Measurements from ENCODE around the gene MSH5. TPM values are rescaled to one million over a fixed set of nuclear protein-coding genes. Genes with fewer than 3 reads are reported as not detected.

The MSH5 gene
- total and polyA plus RNA-seq, 2 donors (not counting 1 experiment from before 2014, with no cell fraction given): 4.3 to 6.0 TPM

- no peaks in the 10 kb centered on the region for H3K79me2 ChIP-seq (ENCODE audit: control insufficient read depth, insufficient read depth, low read length)
- TF ChIP-seq, protein P1, sequence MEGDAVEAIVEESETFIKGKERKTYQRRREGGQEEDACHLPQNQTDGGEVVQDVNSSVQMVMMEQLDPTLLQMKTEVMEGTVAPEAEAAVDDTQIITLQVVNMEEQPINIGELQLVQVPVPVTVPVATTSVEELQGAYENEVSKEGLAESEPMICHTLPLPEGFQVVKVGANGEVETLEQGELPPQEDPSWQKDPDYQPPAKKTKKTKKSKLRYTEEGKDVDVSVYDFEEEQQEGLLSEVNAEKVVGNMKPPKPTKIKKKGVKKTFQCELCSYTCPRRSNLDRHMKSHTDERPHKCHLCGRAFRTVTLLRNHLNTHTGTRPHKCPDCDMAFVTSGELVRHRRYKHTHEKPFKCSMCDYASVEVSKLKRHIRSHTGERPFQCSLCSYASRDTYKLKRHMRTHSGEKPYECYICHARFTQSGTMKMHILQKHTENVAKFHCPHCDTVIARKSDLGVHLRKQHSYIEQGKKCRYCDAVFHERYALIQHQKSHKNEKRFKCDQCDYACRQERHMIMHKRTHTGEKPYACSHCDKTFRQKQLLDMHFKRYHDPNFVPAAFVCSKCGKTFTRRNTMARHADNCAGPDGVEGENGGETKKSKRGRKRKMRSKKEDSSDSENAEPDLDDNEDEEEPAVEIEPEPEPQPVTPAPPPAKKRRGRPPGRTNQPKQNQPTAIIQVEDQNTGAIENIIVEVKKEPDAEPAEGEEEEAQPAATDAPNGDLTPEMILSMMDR (conservative IDR thresholded peaks at IDR 0.05 in 1 of 2, IDR thresholded peaks at IDR 0.05 in 1 of 2; ENCODE audit: low read depth in 1 of 2, low read length in 2 of 2): no peak
- no peak for TF ChIP-seq EZH2 (IDR thresholded peaks at IDR 0.05; ENCODE audit: low read length, missing control alignments)
- no peak overlapping the region for H3K4me3 ChIP-seq (replicated peaks in 1 of 4; ENCODE audit: control extremely low read depth in 1 of 4, insufficient read depth in 1 of 4, low read depth in 3 of 4, low read length in 4 of 4)
- peaks cover 5% of the 10 kb centered on the region for H3K4me1 ChIP-seq (ENCODE audit: control insufficient read depth, extremely low read depth, insufficient read depth, low read length)
- no peaks in the 10 kb centered on the region for H3K9me3 ChIP-seq (ENCODE audit: control insufficient read depth, insufficient read depth, low read depth, low read length)
- peak in 1 of 2 donors; percentile 87 for DNase-seq (ENCODE audit: low read depth in 2 of 2)
- no peak overlapping the region for H3K9ac ChIP-seq (ENCODE audit: insufficient read depth, low read length)
- H3K27ac ChIP-seq (ENCODE audit: insufficient read depth, low read length): no peak overlapping the region
- no peaks in the 10 kb centered on the region for H3K27me3 ChIP-seq (ENCODE audit: control insufficient read depth, insufficient read depth, low read length)
- peaks cover 2% of the 10 kb centered on the region for H3K36me3 ChIP-seq (ENCODE audit: control insufficient read depth, insufficient read depth, low read length)
- no peak overlapping the region for H2AFZ ChIP-seq (ENCODE audit: low read length)
- no peaks in the 10 kb centered on the region for H4K20me1 ChIP-seq (ENCODE audit: control insufficient read depth, extremely low read depth, insufficient read depth, low read length)
- no peak overlapping the region for H3K4me2 ChIP-seq (ENCODE audit: extremely low read depth, insufficient read depth, low read length)
Observed at GRCh38 chr6:31750411-31751022, 10.7 kb downstream of the MSH5 start.

DNA sequence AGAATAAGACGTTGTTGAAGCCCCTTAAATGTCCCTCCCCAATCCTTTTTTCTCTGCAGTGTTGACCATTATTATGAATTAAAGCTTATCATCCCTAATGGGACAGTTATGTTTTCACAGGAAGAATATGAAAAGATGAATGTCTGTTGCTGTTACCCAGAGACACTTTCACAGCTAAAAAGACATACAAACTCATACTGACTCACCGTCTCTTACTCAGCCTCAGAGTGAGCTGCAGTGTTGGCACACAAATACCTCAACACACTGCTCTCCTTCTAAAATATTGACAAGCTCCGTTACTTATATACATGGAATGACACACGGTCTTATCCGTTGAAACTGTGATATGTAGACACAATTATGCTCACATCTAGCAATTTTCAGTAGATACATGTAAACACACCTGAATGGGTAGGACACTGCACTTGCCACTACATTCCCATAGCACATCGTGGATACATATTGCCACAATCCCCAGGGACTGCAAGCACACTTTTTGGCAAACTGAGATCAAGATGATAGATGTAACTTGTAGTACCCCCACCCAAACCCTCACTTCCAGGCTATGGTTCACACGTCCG, 13.0 kb downstream of the MSH5 start:
- Histone ChIP-seq H3K4me3 (replicated peaks in 1 of 4; ENCODE audit: control extremely low read depth in 1 of 4, insufficient read depth in 1 of 4, low read depth in 3 of 4, low read length in 4 of 4) (no peak overlapping the region), H2AFZ (ENCODE audit: low read length) (no peak overlapping the region), H3K27me3 (ENCODE audit: control insufficient read depth, insufficient read depth, low read length) (no peaks in the 10 kb centered on the region), H4K20me1 (ENCODE audit: control insufficient read depth, extremely low read depth, insufficient read depth, low read length) (no peaks in the 10 kb centered on the region), H3K79me2 (ENCODE audit: control insufficient read depth, insufficient read depth, low read length) (no peaks in the 10 kb centered on the region), H3K9me3 (ENCODE audit: control insufficient read depth, insufficient read depth, low read depth, low read length) (no peaks in the 10 kb centered on the region), H3K36me3 (ENCODE audit: control insufficient read depth, insufficient read depth, low read length) (no peaks in the 10 kb centered on the region), H3K27ac (ENCODE audit: insufficient read depth, low read length) (no peak overlapping the region), H3K9ac (ENCODE audit: insufficient read depth, low read length) (no peak overlapping the region), H3K4me2 (ENCODE audit: extremely low read depth, insufficient read depth, low read length) (no peak overlapping the region), H3K4me1 (ENCODE audit: control insufficient read depth, extremely low read depth, insufficient read depth, low read length) (peaks cover 2% of the 10 kb centered on the region)
- no peak for TF ChIP-seq EZH2 (IDR thresholded peaks at IDR 0.05; ENCODE audit: low read length, missing control alignments)
- TF ChIP-seq, protein P1 (conservative IDR thresholded peaks at IDR 0.05 in 1 of 2, IDR thresholded peaks at IDR 0.05 in 1 of 2; ENCODE audit: low read depth in 1 of 2, low read length in 2 of 2): no peak
- DNase-seq (ENCODE audit: low read depth in 2 of 2): peak; percentile 66 to 90

DNA sequence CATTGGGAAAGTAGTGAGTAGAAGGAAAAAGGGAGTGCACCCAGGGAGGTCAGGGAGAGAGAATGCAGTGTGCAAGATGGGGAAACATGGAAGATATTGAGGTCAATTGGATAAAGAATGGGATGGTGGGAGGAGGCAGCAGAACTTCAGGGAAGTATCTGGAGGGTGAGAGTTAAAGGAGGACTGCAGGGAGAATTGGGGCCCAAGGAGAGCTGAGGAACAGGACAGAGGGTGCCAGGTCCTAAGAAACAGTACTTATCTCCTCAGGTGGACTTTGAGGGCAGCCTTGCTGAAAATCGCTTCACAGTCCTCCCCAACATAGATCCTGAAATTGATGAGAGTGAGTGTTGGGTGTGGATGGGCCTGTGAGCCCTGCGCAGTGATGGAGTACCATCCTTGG, 18.5 kb downstream of the MSH5 start:
- Histone ChIP-seq H3K9me3 (ENCODE audit: control insufficient read depth, insufficient read depth, low read depth, low read length) (no peaks in the 10 kb centered on the region), H3K4me3 (replicated peaks in 1 of 4; ENCODE audit: control extremely low read depth in 1 of 4, insufficient read depth in 1 of 4, low read depth in 3 of 4, low read length in 4 of 4) (no peak overlapping the region), H3K27ac (ENCODE audit: insufficient read depth, low read length) (no peak overlapping the region), H3K4me2 (ENCODE audit: extremely low read depth, insufficient read depth, low read length) (no peak overlapping the region), H3K79me2 (ENCODE audit: control insufficient read depth, insufficient read depth, low read length) (no peaks in the 10 kb centered on the region), H3K27me3 (ENCODE audit: control insufficient read depth, insufficient read depth, low read length) (no peaks in the 10 kb centered on the region), H3K9ac (ENCODE audit: insufficient read depth, low read length) (no peak overlapping the region), H3K4me1 (ENCODE audit: control insufficient read depth, extremely low read depth, insufficient read depth, low read length) (peaks cover 1% of the 10 kb centered on the region), H4K20me1 (ENCODE audit: control insufficient read depth, extremely low read depth, insufficient read depth, low read length) (no peaks in the 10 kb centered on the region), H2AFZ (ENCODE audit: low read length) (no peak overlapping the region), H3K36me3 (ENCODE audit: control insufficient read depth, insufficient read depth, low read length) (peaks cover 7% of the 10 kb centered on the region)
- no peak for DNase-seq (ENCODE audit: low read depth in 2 of 2)
- TF ChIP-seq, protein P1 (conservative IDR thresholded peaks at IDR 0.05 in 1 of 2, IDR thresholded peaks at IDR 0.05 in 1 of 2; ENCODE audit: low read depth in 1 of 2, low read length in 2 of 2): no peak
- TF ChIP-seq EZH2 (IDR thresholded peaks at IDR 0.05; ENCODE audit: low read length, missing control alignments): no peak

All from fibroblast of lung (primary cell).